NOMO-1 (cell line): ENCODE data around the gene SHKBP1.
"Not testable (repeated sequence)": the region's sequence is repeated elsewhere in the genome, so short reads cannot be mapped to it uniquely, and the experiment has no call there.

Experiments
- DNase-seq, 2 experiments: peaks; one replicate each; lab custom pipeline; 2025; ENCODE audit not compliant: unreplicated experiment in 2 of 2; lab: John Stamatoyannopoulos, UW

SHKBP1 gene

GRCh38 chr19:40612831-40613689 is 36.4 kb downstream of the SHKBP1 start:
- DNase-seq = peak; percentile 40 to 48

- peak; percentile 88 to 90 for DNase-seq
Measured at GRCh38 chr19:40613690-40614621, 37.3 kb downstream of the SHKBP1 start.

- DNase-seq = peak; percentile 18 to 32
Measured at GRCh38 chr19:40614622-40615411, 38.1 kb downstream of the SHKBP1 start.

- no peak for DNase-seq
Measured at GRCh38 chr19:40616178-40616577, 39.5 kb downstream of the SHKBP1 start.

- no peak for DNase-seq
Measured at GRCh38 chr19:40616941-40617340, 40.3 kb downstream of the SHKBP1 start.

GRCh38 chr19:40617961-40618360 is 41.3 kb downstream of the SHKBP1 start:
- DNase-seq = no peak

GRCh38 chr19:40619333-40620160 is 42.9 kb downstream of the SHKBP1 start:
- no peak for DNase-seq

- no peak for DNase-seq
Measured at GRCh38 chr19:40620161-40620485, 43.5 kb downstream of the SHKBP1 start.

- DNase-seq = no peak
Measured at GRCh38 chr19:40621283-40621682, 44.6 kb downstream of the SHKBP1 start.

GRCh38 chr19:40621966-40622772 is 45.5 kb downstream of the SHKBP1 start:
- DNase-seq = no peak

GRCh38 chr19:40622773-40623075 is 46.1 kb downstream of the SHKBP1 start:
- DNase-seq = no peak

GRCh38 chr19:40623403-40624251 is 47.0 kb downstream of the SHKBP1 start:
- DNase-seq = no peak

- DNase-seq = not testable (repeated sequence)
Measured at GRCh38 chr19:40624369-40625153, 47.9 kb downstream of the SHKBP1 start.

- DNase-seq = no peak
Measured at GRCh38 chr19:40625406-40626120, 48.9 kb downstream of the SHKBP1 start.

- DNase-seq = no peak
Measured at GRCh38 chr19:40626918-40627317, 50.2 kb downstream of the SHKBP1 start.

GRCh38 chr19:40627486-40628279 is 51.0 kb downstream of the SHKBP1 start:
- no peak for DNase-seq
